ENCODE data around the gene NIPSNAP3A.
"Not testable (repeated sequence)": the region's sequence is repeated elsewhere in the genome, so short reads cannot be mapped to it uniquely, and the experiment has no call there.

The NIPSNAP3A gene

DNA sequence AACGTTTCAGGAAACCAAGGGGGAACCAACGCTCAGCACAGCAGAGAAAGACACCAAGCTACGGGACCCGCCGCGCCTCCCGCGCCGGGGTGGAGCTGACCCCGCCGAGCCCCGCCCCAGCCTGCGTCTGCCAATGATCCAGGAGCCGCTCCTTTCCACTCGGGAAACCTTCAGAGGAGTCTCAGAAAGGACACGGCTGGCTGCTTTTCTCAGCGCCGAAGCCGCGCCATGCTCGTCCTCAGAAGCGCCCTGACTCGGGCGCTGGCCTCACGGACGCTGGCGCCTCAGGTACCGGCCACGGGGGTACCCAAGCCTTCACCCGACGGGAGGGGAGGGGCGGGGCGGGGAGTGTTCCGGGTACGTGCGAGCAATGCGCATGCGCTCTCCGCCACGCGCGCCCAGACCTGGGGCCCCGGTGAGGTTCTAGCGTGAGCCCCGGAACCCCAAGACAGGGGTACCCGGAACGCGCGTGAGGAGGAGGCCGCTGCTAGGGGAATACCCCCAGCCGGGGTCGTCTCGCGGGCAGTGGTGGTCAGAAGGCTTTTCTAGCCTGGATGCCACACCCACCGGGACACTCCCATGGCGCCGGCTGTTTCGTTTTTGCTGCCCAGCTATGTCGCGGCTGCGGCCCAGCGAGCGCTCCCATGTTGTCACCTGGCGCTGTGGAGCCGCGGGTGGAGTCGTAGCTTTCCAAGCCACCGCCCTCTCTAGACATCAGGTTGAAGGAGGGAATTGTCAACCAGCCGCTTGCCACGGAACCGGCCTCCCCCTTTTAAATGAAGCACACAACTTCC is at the start of gene NIPSNAP3A:
Gene NIPSNAP3A (plus strand): TSS at position 119 of the 794 bp plus-strand sequence. CDS start 110 bp downstream, at position 229.
- DNase-seq: peak; percentile 84

DNA sequence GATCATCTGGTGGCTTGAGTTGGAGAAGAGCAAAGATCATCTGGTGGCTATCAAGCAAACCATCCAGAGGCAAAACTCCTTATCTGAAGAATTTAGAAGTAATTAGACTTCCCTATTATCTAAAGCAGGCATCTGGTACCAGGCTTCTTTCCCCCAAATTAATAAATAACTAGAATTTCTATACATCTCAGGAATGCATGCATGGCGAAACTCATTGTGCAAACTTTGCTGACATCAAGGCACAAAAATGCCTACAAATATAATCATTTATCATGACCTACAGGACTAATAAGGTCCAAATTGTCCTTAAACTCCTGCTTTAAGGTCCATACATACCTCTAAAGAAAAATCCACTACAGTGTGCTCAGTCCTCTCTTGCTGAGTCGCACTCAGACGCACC is 47.2 kb upstream of the NIPSNAP3A start:
- no peak for DNase-seq

DNA sequence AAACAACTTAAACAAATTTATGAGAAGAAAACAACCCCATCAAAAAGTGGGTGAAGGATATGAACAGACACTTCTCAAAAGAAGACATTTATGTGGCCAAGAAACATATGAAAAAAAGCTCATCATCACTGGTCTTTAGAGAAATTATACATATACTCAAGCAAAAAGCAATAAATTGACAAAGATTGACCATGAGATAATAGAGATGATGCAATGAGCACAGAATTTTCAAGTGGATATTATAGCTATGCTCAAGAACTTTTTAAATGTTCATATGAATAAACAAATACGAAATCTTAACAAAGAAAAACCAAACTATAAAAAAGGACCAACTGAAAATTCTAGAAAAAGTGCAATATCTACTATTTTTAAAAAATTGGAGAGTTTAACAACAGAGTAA is 38.7 kb upstream of the NIPSNAP3A start:
- DNase-seq: not testable (repeated sequence)

DNA sequence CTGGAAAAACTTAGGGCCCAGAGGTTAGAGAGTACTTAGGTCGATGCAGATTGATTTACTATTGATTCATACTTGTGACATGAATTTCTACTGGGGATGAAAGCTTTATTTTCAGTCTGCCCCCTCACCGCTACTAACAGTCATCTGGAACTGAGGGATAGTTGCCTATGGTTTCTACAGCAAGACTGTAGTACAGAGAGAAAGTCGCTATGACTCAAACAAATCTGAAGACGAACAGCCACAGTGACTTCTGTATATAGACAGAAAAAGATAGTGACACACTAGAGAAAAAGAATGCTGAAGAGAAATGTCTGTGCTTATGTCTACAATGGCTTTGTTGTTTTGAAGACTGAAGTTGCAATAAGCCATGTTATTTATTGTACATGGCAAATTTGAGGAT is 35.9 kb upstream of the NIPSNAP3A start:
- no peak for DNase-seq

DNA sequence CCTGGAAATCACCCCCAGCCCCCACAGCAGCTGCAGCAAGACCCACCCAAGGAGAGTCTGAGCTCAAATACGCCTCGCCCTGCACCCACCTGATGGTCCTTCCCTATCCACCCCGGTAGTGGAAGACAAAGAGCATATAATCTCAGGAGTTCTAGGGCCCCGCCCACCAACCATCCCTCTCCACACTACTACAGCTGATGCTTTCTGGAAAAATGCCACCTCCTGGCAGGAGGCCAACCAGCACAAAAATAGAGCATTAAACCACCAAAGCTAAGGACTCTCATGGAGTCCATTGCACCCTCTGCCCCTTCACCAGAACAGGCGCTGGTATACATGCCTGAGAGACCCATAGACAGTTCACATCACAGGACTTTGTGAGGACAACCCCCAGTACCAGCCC is 22.5 kb upstream of the NIPSNAP3A start:
- peak; percentile 71 for DNase-seq

DNA sequence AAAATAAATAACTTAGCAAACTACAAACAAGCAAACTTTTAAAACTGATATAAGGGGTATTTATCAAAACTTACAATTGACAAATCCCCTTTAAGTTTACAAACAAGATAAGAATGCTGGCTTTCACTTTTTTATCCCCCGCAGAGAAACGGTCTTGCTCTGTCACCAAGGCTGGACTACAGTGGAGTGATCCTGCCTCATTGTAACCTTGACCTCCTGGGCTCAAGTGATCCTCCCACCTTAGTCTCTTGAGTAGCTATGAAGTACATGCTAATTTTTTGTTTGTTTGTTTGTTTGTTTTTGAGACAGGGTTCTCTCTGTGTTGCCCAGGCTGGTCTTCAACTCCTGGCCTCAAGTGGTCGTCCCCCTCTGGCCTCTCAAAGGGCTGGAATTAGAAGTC is 9.0 kb upstream of the NIPSNAP3A start:
- DNase-seq: no peak

DNA sequence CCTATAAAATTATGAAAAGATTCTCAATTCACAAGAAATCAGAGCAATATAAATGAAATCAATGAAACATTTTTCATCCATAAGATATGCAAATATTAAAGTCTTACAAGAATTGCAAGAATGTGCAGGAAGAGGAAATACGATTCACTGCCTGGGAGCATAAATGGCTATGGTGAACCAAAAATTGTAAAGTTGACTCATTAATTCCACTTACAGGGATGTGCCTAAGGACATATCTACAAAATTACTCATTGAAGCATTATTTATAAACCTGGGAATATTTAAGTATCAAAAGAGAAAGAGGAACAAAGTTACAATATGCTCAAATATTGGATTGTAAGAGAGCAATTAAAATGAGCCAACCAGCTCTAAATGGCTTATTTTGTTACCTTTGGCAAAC is 6.9 kb upstream of the NIPSNAP3A start:
- no peak for DNase-seq

DNA sequence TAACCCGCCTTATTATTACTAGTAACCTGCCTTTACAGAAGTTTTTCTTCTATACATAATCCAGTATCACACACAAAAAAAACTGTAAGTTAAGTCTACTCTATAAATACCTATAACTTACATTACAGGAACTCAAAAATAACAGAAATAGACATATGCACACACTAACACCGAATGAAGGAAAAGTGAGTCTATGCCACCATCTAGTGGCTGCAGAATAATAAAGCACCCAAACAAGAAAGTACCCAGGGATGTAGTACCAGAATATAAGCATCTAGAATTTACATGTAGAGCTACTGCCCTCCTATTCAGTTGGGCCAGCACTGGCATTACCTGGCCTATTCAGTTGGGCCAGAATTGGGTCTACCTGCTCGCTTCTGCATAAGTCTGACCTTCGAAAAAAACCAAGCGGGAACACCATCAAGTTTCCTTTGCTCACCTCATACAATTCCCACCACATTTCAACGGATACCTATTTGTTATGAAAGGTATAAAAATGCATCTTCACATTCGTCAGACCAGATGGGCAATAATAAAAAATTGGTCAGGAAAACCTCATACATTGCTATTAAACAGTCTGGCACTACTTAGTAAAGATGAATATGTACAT is 4.0 kb upstream of the NIPSNAP3A start:
- peak; percentile 46 for DNase-seq

DNA sequence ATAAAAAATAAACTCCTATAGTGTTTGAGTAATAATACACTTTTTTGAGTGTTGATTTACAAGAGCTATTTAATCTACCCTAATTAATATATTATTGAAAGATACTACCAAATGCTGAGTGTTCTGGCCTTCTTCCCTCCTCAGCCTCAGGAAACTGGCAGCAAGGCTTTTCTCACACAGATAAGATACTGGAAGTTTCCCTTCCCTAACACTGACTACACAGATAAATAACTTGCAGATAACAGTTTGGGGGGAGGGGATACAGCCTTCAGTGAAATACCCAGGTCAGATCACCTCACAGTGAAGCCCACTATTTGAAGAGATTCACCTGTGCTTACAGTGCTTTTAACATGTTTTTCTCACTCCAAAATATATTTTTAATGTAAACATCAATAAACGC is 1.6 kb upstream of the NIPSNAP3A start:
- DNase-seq: no peak

DNA sequence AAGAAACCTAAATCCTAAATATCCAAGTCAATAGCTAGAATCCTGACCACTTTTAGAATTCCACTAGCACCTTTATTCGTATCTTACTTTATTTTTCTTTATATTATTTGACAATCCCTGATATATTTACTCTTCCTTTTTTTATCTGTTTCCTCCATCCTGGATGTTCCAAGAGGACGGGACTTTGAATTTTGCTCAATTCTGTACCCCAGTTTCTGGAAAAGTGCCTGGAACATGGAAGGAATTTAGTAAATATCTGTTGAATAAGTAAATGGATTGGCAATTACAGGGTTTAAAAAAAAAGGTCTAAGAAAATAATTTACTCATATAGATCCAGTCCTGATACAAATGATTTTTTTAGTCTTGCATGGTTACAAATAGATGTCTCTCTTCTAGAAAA is 1.2 kb upstream of the NIPSNAP3A start:
- no peak for DNase-seq

DNA sequence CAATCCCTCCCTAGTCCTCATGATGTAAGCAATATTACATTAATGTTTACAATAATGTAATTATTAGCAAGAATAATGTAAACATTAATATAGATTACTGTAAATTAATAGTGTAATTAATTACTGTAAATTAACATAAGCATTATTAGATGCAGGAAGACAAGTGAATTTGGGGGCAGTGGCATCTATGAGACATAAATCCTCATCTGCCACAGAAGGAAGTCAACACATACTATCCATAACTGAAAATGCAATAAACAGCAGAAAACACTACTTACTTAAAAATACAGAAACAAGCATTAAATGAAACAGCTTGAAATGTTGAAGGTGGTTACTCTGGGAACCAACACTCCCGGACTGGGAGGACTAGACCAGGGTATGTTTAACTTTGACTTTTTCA is 685 bp upstream of the NIPSNAP3A start:
- DNase-seq: no peak

DNA sequence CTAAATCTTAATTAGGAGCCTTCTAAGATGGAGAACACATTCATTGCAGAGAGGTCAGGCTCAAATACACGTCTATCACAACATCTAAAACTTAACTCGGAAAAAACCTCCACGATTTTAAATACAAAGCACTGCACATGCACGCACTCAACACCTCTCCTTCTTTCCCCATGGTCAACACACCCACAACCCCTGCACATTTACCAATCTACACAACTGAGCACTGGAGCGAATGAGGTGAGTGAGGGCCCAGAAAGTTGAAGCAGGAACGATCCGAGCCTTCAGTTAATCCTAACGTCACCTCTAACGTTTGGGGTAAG is 278 bp upstream of the NIPSNAP3A start:
- DNase-seq: no peak

DNA sequence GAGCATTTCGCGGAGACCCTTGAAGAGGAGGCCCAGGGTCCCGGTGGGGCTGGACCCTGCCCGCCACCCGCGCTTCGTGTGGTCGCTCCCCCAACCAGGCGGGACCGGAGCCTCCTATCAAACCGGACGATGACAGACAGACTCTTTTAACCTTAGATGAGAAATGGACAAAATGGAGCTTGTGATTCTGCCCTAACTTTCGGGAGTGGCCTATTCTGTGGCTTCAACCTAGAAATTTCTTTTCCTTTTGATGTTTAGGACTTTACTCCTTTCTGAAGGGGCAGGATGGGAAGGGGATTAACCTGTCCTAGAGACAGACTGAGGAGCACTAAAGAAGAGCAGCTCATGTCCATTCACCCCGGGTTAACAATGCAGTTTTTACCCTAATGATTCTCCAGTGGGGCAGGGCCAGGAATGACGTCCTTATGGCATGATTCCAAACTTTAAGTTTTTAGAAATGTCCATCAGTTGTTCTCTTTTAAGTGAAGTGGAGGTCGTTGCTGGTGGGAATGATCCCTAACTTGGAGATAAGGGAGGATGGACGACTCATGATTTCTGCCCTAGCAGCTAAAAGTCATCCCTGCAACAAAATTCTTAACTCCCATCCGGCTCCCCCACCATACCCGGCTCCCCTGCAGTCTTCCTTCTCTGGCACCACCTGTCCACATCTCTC is 1.0 kb downstream of the NIPSNAP3A start:
- no peak for DNase-seq

DNA sequence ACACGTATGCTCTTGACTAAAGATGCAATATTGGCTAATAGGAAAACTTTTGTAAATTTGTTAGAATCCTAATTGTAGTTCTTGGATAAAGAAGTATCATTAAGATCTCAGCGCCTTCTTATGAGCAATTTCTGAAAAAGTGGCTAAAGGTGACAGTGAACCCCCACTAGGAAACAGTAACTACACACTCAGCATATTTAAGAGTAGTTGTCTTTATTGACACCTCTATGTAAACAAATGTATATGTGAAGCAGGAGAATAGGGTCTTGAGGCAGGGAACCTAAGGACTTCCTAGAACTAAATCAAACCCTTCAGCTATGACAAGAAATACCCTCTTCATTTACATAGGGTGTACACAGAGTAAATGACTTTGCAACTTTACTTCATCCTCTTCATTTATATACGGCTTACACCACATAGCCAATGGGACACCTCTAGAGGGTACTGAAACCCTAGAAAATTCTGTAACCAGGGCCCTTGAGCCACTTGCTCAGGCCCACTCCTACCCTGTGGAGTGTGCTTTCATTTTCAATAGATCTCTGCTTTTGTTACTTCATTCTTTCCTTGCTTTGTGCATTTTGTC is 2.8 kb downstream of the NIPSNAP3A start:
- no peak for DNase-seq

DNA sequence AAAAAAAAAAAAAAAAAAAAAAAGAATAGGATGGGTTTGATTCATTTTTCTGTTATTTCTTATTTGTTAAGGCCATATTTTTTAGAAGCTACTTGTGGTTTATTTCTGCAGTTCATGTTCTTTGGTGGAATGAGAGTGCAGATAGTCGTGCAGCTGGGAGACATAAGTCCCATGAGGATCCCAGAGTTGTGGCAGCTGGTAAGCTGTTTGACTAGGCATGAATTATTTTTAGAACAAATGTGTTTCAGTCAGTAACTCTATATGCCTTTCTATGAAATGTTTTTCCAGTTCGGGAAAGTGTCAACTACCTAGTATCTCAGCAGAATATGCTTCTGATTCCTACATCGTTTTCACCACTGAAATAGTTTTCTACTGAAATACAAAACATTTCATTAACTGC is 11.5 kb downstream of the NIPSNAP3A start:
- DNase-seq: no peak

DNA sequence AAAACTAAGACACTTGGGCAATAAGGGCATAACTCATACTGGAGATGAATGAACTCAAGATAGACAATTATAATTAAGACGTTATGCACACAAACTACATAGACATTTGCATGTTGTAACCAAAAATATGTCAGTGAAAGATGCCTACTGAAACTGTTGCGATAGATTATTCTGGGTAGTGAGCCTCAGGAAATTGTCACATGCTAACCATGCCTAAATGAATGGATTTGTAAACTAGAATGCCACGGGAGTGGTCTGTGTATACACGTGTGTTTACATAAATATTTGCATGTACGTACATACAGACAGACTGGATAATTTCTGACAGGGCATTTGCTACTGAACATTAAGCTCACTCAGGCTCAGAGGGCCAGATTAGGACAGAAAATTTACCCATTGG is 17.7 kb downstream of the NIPSNAP3A start:
- DNase-seq: no peak

DNA sequence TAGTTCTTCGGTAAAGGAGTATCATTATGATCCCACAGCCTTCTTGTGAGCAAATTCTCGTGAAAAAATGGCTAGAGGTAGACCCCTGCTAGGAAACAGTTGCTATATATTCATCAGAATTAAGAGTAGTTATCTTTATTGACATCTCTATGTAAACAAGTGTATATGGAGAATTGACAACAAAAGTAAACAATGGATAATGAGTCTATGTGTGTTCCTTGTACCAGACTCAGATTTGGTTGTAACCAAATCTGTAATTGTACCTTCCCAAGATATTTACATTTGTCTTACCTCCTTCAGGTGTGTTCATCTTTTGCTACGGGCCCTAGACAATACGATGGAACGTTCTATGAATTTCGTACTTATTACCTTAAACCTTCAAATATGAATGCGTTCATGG is 18.5 kb downstream of the NIPSNAP3A start:
- no peak for DNase-seq

DNA sequence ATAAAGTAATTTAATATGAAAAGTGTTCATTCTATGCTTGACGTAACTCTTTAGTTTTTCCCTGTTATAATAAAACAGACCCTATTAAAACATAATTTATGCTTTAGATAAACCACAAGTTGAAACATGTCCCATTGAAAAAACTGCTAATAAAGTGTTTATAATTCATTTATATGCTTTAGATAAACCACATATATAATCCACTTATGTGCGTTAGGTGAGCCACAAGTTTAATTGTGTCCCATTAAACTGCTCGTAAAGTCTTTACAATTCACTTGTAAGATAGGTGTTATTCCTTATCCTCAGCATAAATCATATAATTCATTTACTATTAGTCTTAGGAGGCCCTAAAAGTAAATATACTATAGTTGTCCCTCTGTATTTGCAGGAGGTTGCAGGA is 20.0 kb downstream of the NIPSNAP3A start:
- no peak for DNase-seq

DNA sequence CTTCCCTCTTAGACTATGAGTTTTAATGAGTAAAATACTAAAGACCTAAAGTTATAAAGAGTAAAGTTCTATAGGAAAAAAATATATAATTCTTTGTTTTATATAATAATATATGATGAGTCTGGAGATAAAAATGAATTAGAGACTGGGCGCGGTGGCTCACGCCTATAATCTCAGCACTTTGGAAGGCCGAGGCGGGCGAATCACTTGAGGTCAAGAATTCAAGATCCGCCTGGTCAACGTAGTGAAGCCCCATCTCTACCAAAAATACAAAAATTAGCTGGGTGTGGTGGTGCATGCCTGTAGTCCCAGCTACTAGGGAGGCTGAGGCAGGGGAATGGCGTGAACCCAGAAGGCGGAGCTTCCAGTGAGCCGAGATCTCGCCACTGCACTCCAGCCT is 21.5 kb downstream of the NIPSNAP3A start:
- DNase-seq: not testable (repeated sequence)

DNA sequence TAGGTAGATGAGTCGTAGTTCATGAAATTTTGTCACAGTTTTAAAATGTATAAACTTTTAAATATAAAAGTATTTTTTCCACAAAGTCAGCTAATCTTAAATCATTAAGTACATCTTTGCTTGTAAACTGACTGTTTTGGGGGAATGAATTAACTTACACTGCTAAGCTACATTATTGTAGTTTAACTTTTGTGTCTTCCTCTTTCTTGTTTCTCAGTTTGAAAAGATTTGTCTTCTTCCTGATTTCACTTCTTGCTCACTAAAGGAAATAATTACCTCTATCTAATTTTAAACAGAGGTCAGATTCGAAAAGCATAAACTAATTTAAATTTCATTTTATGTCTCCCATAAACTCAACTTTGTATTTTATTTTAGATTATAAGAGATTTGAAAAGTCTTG is 22.2 kb downstream of the NIPSNAP3A start:
- DNase-seq: no peak

DNA sequence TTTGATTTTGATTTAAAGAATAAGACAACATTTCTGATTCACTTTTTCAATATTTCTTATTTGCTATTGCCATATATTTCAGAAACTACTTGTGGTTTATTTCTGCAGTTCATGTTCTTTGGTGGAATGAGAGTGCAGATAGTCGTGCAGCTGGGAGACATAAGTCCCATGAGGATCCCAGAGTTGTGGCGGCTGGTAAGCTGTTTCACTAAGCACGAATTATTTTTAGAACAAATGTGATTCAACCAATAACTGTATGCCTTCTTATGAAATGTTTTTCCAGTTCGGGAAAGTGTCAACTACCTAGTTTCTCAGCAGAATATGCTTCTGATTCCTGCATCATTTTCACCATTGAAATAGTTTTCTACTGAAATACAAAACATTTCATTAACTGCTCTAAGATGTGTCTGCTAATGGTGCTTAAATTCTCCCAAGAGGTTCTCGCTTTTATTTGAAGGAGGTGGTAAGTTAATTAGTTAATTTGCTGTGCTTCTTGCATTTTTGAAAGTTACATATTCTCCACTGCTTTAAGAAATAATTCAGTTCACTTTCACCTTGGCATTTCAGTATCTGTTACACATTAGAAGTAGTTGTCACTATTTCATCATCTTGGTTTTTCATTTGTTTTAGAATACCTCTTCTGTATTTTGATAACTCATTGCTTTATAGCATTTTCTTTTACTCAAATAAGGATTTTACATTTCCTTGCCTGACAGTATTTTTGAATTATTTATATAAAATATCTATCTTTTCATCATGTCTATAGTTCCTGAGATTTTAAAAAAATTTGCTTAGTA is 25.4 kb downstream of the NIPSNAP3A start:
- no peak for DNase-seq

DNA sequence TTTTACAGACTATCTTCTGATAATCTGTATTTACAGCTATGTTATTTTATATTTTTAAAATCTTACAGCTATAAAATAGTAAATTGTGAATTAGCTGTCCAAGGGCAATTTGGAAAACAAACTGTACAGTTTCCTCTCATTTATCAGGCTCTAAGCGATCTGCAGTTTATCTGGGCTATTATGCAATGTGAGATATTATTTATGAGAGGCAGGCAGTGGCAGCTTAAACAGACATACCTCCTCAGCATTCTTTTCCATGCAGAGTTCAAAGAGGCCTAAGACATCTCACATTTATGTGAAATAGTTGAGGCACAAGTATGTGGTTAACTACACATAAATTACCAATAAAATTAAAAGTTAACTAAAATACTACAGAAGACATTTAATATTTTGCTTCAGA is 26.6 kb downstream of the NIPSNAP3A start:
- DNase-seq: no peak

Data from COR-L47 (cell line).